ENCODE measurements around the gene BPIFA2. TPM values are rescaled to one million over a fixed set of nuclear protein-coding genes. Genes with fewer than 3 reads are reported as not detected.

The BPIFA2 gene
- total and polyA plus RNA-seq, 2 of the 4 experiments (the other 2 are of a cell fraction), result not detected

- H2AK5ac ChIP-seq (ENCODE audit: low read depth, low read length), result no peak overlapping the region
- H4K8ac ChIP-seq (ENCODE audit: low read depth in 2 of 2, low read length in 2 of 2), result no peak overlapping the region
- WGBS, 2 experiments (ENCODE audit: extremely low coverage in 2 of 2, insufficient read length in 1 of 2), result 0% methylated on average over 1 of the region's 8 CpGs; no CpG with 5 or more reads in 1 of the 2 experiments
- POLR2A ChIA-PET (ENCODE audit: unreplicated experiment), result no interaction called here
- no peak overlapping the region for H3K56ac ChIP-seq (ENCODE audit: extremely low read depth, insufficient read depth, low read length)
- intact Hi-C loops (cut with micrococcal nuclease) (no loop called here), in situ Hi-C loops (cut with MboI; ENCODE audit: low sequenced_read_pairs) (no loop called here), dilution Hi-C loops (cut with HindIII; ENCODE audit: low sequenced_read_pairs, unreplicated experiment) (no loop called here)
- no peak overlapping the region for H2BK5ac ChIP-seq (ENCODE audit: low read depth, low read length, poor library complexity, severe bottlenecking)
- no peak for ATAC-seq (ENCODE audit: low read depth)
- H3K79me1 ChIP-seq (ENCODE audit: low read depth in 1 of 2, low read length in 2 of 2), result no peaks in the 10 kb centered on the region
- no TSS peak for BruUV-seq (replicated peaks)
- H3K9me3 ChIP-seq (ENCODE audit: control insufficient read depth, insufficient read depth, low read length), result no peaks in the 10 kb centered on the region
- no peaks in the 10 kb centered on the region for H3K27me3 ChIP-seq (ENCODE audit: control insufficient read depth, insufficient read depth, low read length)
- no peak overlapping the region for H2AK9ac ChIP-seq (replicated peaks; ENCODE audit: low read depth, low read length, poor library complexity)
- H3K27ac ChIP-seq (ENCODE audit: insufficient read depth, low read length), result no peak overlapping the region
- TF ChIP-seq RAD21 (IDR thresholded peaks at IDR 0.05; ENCODE audit: low read length), result no peak
- no peak overlapping the region for H2BK120ac ChIP-seq (ENCODE audit: low read depth, low read length)
- H3K9me1 ChIP-seq (ENCODE audit: insufficient read depth, low read length), result no peaks in the 10 kb centered on the region
- H3K23ac ChIP-seq (ENCODE audit: low read depth, low read length), result no peak overlapping the region
- H3K4me2 ChIP-seq (ENCODE audit: low read depth, low read length), result no peak overlapping the region
- H3K4me3 ChIP-seq (ENCODE audit: insufficient read depth, low read depth, low read length), result no peak overlapping the region
- H3K4ac ChIP-seq (ENCODE audit: low read depth, low read length), result no peak overlapping the region
- no peak overlapping the region for H2BK15ac ChIP-seq (ENCODE audit: low read depth, low read length)
- H3K18ac ChIP-seq (ENCODE audit: low read depth, low read length), result no peak overlapping the region
- no peak overlapping the region for H4K91ac ChIP-seq (ENCODE audit: insufficient read depth, low read depth, low read length)
- H3K4me1 ChIP-seq (ENCODE audit: control insufficient read depth, insufficient read depth, low read length), result no peaks in the 10 kb centered on the region
- H3K36me3 ChIP-seq (ENCODE audit: control insufficient read depth, insufficient read depth, low read length), result no peaks in the 10 kb centered on the region
- H3K14ac ChIP-seq (replicated peaks; ENCODE audit: low read depth, low read length), result no peak overlapping the region
- H2AFZ ChIP-seq (replicated peaks; ENCODE audit: low read length, poor library complexity), result no peak overlapping the region
- H4K5ac ChIP-seq (ENCODE audit: low read depth, low read length), result no peak overlapping the region
- CTCF ChIA-PET, result no interaction called here
- no peak for DNase-seq
- H2BK20ac ChIP-seq (ENCODE audit: low read depth, low read length), result no peak overlapping the region
- no peaks in the 10 kb centered on the region for H4K20me1 ChIP-seq (ENCODE audit: insufficient read depth, low read length)
- H3K9ac ChIP-seq (ENCODE audit: low read depth, low read length), result no peak overlapping the region
Observed at GRCh38 chr20:33192912-33193501, 25.0 kb downstream of the BPIFA2 start.

Measured in IMR-90 (cell line).